Omental fat pad (tissue), 4 donors: ENCODE results near the gene PACSIN2. TPM values are rescaled to one million over a fixed set of nuclear protein-coding genes. Genes with fewer than 3 reads are reported as not detected.

Experiments
- ATAC-seq: fragments of 150-250 bp; one replicate; pipeline ENCODE4 v1.9.1; 2016; ENCODE audit warnings: mild to moderate bottlenecking, moderate library complexity; ENCODE audit not compliant: low FRiP score
- DNase-seq: peaks from one replicate; pipeline ENCODE4 v3.0.0-alpha.2; 2019; ENCODE audit warnings: low spot score
- CTCF ChIP-seq, 3 donors: fragments of 450-650 bp; IDR thresholded peaks; one replicate each; pipeline ENCODE4 v1.5.1; 2016 to 2017; ENCODE audit warnings: antibody characterized with exemption in 3 of 3, mild to moderate bottlenecking in 3 of 3, moderate library complexity in 2 of 3
- total RNA-seq, 4 donors: library from RNA; depleted of rRNA; stranded (reverse); fragments of >200 nt; gene quantifications; one replicate each; pipeline ENCODE4 v1.1.0, GENCODE V29; 2016

PACSIN2 gene
- total RNA-seq, 4 donors from 2014 or later, result 39.0 to 111 (median 51.3) TPM

DNA sequence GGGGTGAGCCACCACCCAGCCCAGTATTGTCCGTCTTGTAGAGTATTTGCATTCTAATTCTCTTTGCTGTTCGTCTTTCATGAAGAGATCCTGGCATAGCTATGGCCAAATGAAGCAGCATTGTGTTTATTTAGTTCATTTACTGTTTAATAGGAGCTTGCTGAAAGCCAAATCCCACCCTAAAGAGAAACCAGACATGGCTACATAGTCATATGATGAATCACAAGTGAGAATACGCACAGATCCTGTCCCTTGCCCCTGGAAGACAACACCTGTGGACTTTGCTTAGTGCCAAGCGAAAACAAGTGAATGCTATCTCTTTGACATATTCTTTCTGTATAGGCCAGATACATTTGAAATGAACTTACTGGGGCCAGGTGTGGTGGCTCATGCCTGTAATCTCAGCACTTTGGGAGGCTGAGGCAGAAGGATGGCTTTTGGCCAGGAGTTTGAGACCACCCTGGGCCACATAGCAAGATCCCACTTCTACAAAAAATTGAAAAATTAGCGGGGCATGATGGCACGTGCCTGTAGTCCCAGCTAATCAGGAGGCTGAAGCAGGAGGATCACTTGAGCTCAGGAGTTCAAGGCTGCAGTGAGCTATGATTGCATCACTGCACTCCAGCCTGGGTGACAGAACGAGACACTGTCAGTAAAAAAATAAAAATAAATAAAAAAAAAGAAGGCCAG is 152.8 kb downstream of the PACSIN2 start:
- DNase-seq, result no peak
- ATAC-seq, result no peak
- TF ChIP-seq CTCF (IDR thresholded peaks at IDR 0.05), result no peak

DNA sequence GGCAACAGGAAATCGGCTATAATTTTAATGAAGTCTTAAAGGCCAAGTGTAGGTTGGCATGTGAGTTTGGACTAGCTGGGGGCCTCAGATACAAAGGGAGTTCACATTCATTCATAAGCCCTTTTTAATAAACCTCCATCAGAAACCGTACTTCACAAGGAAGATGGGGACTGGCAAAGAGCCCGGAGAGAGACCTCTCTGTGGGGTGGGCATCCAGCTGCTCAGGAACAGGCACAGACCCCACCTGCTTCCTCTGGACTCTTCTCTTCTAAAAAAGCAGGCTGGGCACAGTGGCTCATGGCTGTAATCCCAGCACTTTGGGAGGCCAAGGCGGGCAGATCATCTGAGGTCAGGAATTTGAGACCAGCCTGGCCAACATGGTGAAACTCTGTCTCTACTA is 154.0 kb downstream of the PACSIN2 start:
- TF ChIP-seq CTCF (IDR thresholded peaks at IDR 0.05), result no peak
- DNase-seq (no peak), ATAC-seq (no peak)

DNA sequence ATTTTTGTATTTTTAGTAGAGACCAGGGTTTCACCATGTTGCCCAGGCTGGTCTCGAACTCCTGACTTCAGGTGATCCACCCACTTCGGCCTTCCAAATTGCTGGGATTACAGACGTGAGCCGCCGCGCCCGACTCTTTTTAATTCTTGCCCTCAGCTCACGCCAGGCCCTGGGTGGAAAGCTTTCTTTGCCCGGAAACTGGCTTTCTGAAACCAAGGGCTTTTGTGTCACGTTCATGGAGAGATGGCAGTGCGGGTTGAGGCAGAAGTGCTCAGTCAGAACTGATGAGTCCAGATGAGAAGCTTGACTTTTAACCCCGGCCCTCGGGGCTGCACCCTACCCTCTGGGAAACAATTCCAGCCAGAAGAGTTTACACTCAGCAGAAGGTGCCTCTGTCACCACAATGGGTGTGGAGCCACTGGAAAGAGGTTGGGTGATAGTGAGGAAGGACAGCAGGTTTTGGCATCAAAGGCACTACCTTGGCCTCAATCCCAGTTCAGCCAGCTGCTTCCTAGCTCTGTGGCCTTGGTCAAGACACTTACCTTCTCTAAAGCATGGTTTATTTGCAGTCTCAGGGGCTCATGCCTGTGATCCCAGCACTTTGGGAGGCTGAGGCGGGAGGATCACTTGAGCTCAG is 157.0 kb downstream of the PACSIN2 start:
- ATAC-seq (no peak), DNase-seq (no peak)
- TF ChIP-seq CTCF (IDR thresholded peaks at IDR 0.05), result no peak

GRCh38 chr22:42856865-42857704 is 157.9 kb downstream of the PACSIN2 start, which contains the start of gene ARFGAP3:
ARFGAP3 (minus strand) TSS chr22:42857273; CDS start chr22:42857182, 91 bp downstream.
- DNase-seq (peak; percentile 68), ATAC-seq (peak; percentile 97)
- TF ChIP-seq CTCF (IDR thresholded peaks at IDR 0.05), result no peak

DNA sequence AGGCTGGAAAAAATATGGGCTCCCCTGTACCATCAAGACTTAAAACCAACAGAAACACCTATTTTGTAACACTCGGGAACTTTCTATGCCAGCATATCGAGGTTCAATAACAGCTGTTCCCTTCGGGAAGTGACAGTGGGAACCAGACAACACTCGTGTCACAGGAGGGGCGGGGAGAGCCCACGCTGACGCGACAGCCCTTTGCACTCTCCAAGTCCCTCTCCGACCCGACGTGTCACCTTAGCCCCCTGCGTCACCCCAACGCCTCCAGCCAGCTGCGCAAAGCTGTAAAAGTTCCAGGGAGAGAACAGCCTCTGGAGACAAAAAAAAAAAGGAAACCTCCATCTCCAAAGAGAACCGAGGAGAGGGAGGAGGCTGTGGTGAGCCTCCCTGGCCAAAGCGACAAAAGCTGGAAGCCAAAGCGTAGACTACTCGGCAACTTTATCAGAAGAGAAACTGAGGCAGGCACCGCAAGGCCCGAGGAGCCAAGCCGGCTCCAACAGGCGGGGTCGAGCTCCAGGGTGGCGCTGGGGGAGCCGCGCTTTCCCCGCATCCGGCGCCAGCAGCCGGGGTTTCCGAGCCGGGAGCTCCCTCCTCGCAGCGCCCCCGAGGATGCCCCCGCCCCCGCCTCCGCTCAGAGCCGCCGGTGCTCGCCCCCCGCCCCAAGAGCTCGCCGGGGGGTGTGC is 158.6 kb downstream of the PACSIN2 start:
- no peak for TF ChIP-seq CTCF (IDR thresholded peaks at IDR 0.05)
- DNase-seq (no peak), ATAC-seq (peak; percentile 12)

DNA sequence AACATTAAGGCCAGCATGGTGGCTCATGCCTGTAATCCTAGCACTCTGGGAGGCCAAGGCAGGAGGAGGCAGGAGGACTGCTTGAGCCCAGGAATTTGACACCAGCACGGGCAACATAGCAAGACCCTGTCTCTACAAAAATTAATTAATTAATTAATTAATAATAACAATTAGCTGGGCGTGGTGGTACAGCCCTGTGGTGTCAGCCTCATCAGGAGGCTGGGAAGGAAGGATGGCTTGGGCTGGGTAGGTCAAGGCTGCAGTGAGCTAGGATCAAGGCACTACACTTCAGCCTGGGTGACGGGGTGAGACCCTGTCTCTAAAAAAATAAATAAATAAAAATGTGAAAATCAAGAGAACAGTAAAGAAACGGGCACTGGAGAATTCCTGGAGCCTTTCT is 159.2 kb downstream of the PACSIN2 start:
- TF ChIP-seq CTCF (IDR thresholded peaks at IDR 0.05), result no peak
- ATAC-seq (no peak), DNase-seq (no peak)
